ENCODE measurements around the gene AK5. TPM values are rescaled to one million over a fixed set of nuclear protein-coding genes. Genes with fewer than 3 reads are reported as not detected.

AK5 gene
- total and polyA plus RNA-seq, 4 donors = 0.06 to 3.0 (median 0.15) TPM; not detected in 1

DNA sequence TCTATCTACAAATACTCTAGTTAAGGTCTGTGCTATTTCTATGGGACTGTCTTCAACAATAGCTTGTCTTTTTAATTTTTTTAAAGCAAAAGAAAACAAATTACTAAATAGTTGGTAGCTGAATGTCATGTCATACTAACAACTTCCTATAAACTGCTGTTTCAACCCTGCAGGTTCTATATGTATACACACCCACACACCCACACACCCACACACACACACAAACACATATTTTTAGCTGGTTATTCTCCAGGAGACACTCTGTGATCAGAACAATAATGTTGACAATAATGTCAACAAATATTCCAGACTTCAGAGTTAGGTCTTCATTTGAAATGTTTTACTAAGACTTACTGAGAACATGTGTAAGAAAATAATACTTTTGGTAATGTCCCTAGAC, 66.7 kb downstream of the AK5 start:
- Histone ChIP-seq H3K36me3 (ENCODE audit: control insufficient read depth in 4 of 4, insufficient read depth in 4 of 4, low read length in 4 of 4) (no peaks in the 10 kb centered on the region), H3K9ac (ENCODE audit: insufficient read depth in 1 of 2, low read length in 2 of 2) (no peak overlapping the region), H3K4me1 (ENCODE audit: control insufficient read depth in 5 of 5, insufficient read depth in 5 of 5, low read length in 5 of 5) (no peaks in the 10 kb centered on the region), H3K9me3 (ENCODE audit: control insufficient read depth in 4 of 4, insufficient read depth in 3 of 4, low read length in 3 of 4) (no peaks in the 10 kb centered on the region), H3K4me3 (no peak overlapping the region), H3K27me3 (ENCODE audit: control insufficient read depth in 3 of 3, insufficient read depth in 3 of 3, low read length in 2 of 3) (no peaks in the 10 kb centered on the region), H3K27ac (ENCODE audit: low read depth in 1 of 2, low read length in 1 of 2) (no peak overlapping the region)
- DNase-seq (no peak), ATAC-seq (ENCODE audit: insufficient read depth, low FRiP score) (no peak)
- no peak for TF ChIP-seq CTCF (IDR thresholded peaks at IDR 0.05; ENCODE audit: control extremely low read depth, extremely low read depth)

GRCh38 chr1:77349275-77349674, 67.5 kb downstream of the AK5 start:
- Histone ChIP-seq H3K27ac (ENCODE audit: low read depth in 1 of 2, low read length in 1 of 2) (no peak overlapping the region), H3K4me3 (no peak overlapping the region), H3K36me3 (ENCODE audit: control insufficient read depth in 4 of 4, insufficient read depth in 4 of 4, low read length in 4 of 4) (no peaks in the 10 kb centered on the region), H3K27me3 (ENCODE audit: control insufficient read depth in 3 of 3, insufficient read depth in 3 of 3, low read length in 2 of 3) (no peaks in the 10 kb centered on the region), H3K9ac (ENCODE audit: insufficient read depth in 1 of 2, low read length in 2 of 2) (no peak overlapping the region), H3K4me1 (ENCODE audit: control insufficient read depth in 5 of 5, insufficient read depth in 5 of 5, low read length in 5 of 5) (no peaks in the 10 kb centered on the region), H3K9me3 (ENCODE audit: control insufficient read depth in 4 of 4, insufficient read depth in 3 of 4, low read length in 3 of 4) (no peaks in the 10 kb centered on the region)
- DNase-seq (no peak), ATAC-seq (ENCODE audit: insufficient read depth, low FRiP score) (no peak)
- WGBS, 2 donors = 77 to 85% methylated on average over 2 of the region's 2 CpGs
- TF ChIP-seq CTCF (IDR thresholded peaks at IDR 0.05; ENCODE audit: control extremely low read depth, extremely low read depth) = no peak

DNA sequence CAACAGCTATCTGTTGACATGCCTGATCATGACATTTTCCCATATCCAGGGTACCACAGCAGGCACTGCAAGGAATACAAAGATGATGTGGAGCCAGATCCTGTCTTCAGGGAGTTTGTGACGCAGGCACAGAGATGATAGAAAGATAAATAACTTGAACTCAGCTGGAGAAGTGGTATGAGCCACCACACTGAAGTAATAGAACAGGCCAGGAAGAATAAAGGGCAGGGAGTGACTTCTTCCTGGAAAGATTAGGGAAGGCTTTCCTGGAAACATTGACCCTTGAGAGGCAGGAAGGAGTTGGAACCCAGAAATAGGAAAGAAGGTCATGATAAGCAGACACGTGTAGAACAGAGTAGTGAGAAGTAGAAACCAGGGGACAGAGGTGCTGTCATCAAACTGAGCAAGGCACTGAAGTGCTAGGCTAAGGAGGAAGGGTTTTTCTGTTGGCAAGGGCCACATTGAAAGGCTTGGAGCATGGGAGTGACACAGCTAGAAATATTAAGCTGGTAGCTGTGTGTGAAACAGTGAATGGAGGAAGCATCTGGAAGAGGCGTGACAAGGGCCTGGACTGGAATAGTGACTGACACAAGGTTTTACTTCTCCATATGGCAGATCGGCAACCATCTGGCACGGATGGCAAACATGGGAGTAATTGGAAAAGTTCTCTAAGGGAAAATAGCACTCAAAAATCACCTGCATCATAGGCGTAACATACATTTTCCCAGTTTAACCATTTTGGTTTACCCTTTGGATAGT, 68.4 kb downstream of the AK5 start:
- WGBS, 2 donors = 70 to 73% methylated on average over 6 of the region's 6 CpGs
- Histone ChIP-seq H3K9me3 (ENCODE audit: control insufficient read depth in 4 of 4, insufficient read depth in 3 of 4, low read length in 3 of 4) (no peaks in the 10 kb centered on the region), H3K4me1 (ENCODE audit: control insufficient read depth in 5 of 5, insufficient read depth in 5 of 5, low read length in 5 of 5) (no peaks in the 10 kb centered on the region), H3K4me3 (no peak overlapping the region), H3K27ac (ENCODE audit: low read depth in 1 of 2, low read length in 1 of 2) (no peak overlapping the region), H3K27me3 (ENCODE audit: control insufficient read depth in 3 of 3, insufficient read depth in 3 of 3, low read length in 2 of 3) (no peaks in the 10 kb centered on the region), H3K36me3 (ENCODE audit: control insufficient read depth in 4 of 4, insufficient read depth in 4 of 4, low read length in 4 of 4) (no peaks in the 10 kb centered on the region), H3K9ac (ENCODE audit: insufficient read depth in 1 of 2, low read length in 2 of 2) (no peak overlapping the region)
- DNase-seq = no peak
- no peak for TF ChIP-seq CTCF (IDR thresholded peaks at IDR 0.05; ENCODE audit: control extremely low read depth, extremely low read depth)
- ATAC-seq (ENCODE audit: insufficient read depth, low FRiP score) = no peak

DNA sequence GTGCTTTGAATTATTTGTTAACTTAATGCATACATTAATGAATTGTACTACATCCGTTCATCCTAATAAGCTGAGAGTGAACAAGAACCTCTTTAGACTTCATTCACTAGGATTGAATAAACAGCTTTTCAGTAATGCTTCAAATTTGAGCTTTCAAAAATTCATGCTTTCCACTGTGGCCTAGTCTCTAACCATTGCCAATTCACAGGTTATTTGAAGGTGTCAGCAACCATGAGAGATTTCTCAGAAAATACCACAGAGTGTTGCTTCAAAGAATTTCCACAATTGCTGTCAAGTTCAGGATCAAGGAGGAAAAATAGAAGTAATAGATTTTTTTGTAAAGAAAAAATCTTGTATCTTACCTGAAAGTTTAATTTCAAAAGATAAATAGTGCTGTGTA, 72.7 kb downstream of the AK5 start:
- no peak overlapping the region for H3K9ac ChIP-seq (ENCODE audit: insufficient read depth in 1 of 2, low read length in 2 of 2)
- no peak overlapping the region for H3K27ac ChIP-seq (ENCODE audit: low read depth in 1 of 2, low read length in 1 of 2)
- no peak overlapping the region for H3K4me3 ChIP-seq
- 66 to 82% methylated on average over 1 of the region's 1 CpG for WGBS, 2 donors
- no peaks in the 10 kb centered on the region for H3K36me3 ChIP-seq (ENCODE audit: control insufficient read depth in 4 of 4, insufficient read depth in 4 of 4, low read length in 4 of 4)
- TF ChIP-seq CTCF (IDR thresholded peaks at IDR 0.05; ENCODE audit: control extremely low read depth, extremely low read depth) = no peak
- H3K4me1 ChIP-seq (ENCODE audit: control insufficient read depth in 5 of 5, insufficient read depth in 5 of 5, low read length in 5 of 5) = no peaks in the 10 kb centered on the region
- no peaks in the 10 kb centered on the region for H3K9me3 ChIP-seq (ENCODE audit: control insufficient read depth in 4 of 4, insufficient read depth in 3 of 4, low read length in 3 of 4)
- ATAC-seq (ENCODE audit: insufficient read depth, low FRiP score) (no peak), DNase-seq (no peak)
- H3K27me3 ChIP-seq (ENCODE audit: control insufficient read depth in 3 of 3, insufficient read depth in 3 of 3, low read length in 2 of 3) = no peaks in the 10 kb centered on the region

Data from lung (tissue), 12 donors.